ENCODE results near the gene SNX15.

SNX15 gene

GRCh38 chr11:65059523-65059922 lies 32.3 kb downstream of the SNX15 start:
- no peaks in the 10 kb centered on the region for H3K27me3 ChIP-seq (ENCODE audit: insufficient read depth, poor library complexity, severe bottlenecking)
- no peak for TF ChIP-seq REST (IDR thresholded peaks at IDR 0.05; ENCODE audit: insufficient replicate concordance, low read depth)
- no peak for TF ChIP-seq GABPA (IDR thresholded peaks at IDR 0.05; ENCODE audit: low read depth)
- peak; percentile 37; the same call in 1 of the 2 replicates for TF ChIP-seq SPI1 (IDR thresholded peaks at IDR 0.05; ENCODE audit: borderline replicate concordance, low read depth)
- no peak overlapping the region for H3K4me3 ChIP-seq (replicated peaks; ENCODE audit: insufficient read depth, low read length)
- DNase-seq (ENCODE audit: low read depth in 1 of 2, low spot score in 1 of 2): no peak
- no peak overlapping the region for H3K27ac ChIP-seq (replicated peaks)

GRCh38 chr11:65059959-65060824 lies 33.0 kb downstream of the SNX15 start:
- DNase-seq (ENCODE audit: low read depth in 1 of 2, low spot score in 1 of 2): no peak
- Histone ChIP-seq H3K27me3 (ENCODE audit: insufficient read depth, poor library complexity, severe bottlenecking) (no peaks in the 10 kb centered on the region), H3K4me3 (replicated peaks; ENCODE audit: insufficient read depth, low read length) (no peak overlapping the region), H3K27ac (replicated peaks) (no peak overlapping the region)
- no peak for TF ChIP-seq CTCF (IDR thresholded peaks at IDR 0.05; ENCODE audit: insufficient read depth, low read length)
- no peak for TF ChIP-seq GABPA (IDR thresholded peaks at IDR 0.05; ENCODE audit: low read depth)
- no peak for TF ChIP-seq REST (IDR thresholded peaks at IDR 0.05; ENCODE audit: insufficient replicate concordance, low read depth)
- TF ChIP-seq POLR2AphosphoS5 (IDR thresholded peaks at IDR 0.05; ENCODE audit: low read depth): no peak
- TF ChIP-seq SPI1 (IDR thresholded peaks at IDR 0.05; ENCODE audit: borderline replicate concordance, low read depth): no peak

- Histone ChIP-seq H3K27ac (replicated peaks) (no peak overlapping the region), H3K27me3 (ENCODE audit: insufficient read depth, poor library complexity, severe bottlenecking) (no peaks in the 10 kb centered on the region), H3K4me3 (replicated peaks; ENCODE audit: insufficient read depth, low read length) (no peak overlapping the region)
- no peak for DNase-seq (ENCODE audit: low read depth in 1 of 2, low spot score in 1 of 2)
- no peak for TF ChIP-seq CTCF (IDR thresholded peaks at IDR 0.05; ENCODE audit: insufficient read depth, low read length)
- no peak for TF ChIP-seq REST (IDR thresholded peaks at IDR 0.05; ENCODE audit: insufficient replicate concordance, low read depth)
- no peak for TF ChIP-seq SPI1 (IDR thresholded peaks at IDR 0.05; ENCODE audit: borderline replicate concordance, low read depth)
- TF ChIP-seq POLR2AphosphoS5 (IDR thresholded peaks at IDR 0.05; ENCODE audit: low read depth): no peak
- TF ChIP-seq GABPA (IDR thresholded peaks at IDR 0.05; ENCODE audit: low read depth): no peak
Measured at GRCh38 chr11:65060913-65061408, 33.7 kb downstream of the SNX15 start.

Data from HL-60 (cell line).